ENCODE results near the gene IQCH. TPM values are rescaled to one million over a fixed set of nuclear protein-coding genes. Genes with fewer than 3 reads are reported as not detected.

IQCH gene
- total and polyA plus RNA-seq, 2 of the 4 experiments (the other 2 are of a cell fraction), result 0.60 to 2.5 TPM

DNA sequence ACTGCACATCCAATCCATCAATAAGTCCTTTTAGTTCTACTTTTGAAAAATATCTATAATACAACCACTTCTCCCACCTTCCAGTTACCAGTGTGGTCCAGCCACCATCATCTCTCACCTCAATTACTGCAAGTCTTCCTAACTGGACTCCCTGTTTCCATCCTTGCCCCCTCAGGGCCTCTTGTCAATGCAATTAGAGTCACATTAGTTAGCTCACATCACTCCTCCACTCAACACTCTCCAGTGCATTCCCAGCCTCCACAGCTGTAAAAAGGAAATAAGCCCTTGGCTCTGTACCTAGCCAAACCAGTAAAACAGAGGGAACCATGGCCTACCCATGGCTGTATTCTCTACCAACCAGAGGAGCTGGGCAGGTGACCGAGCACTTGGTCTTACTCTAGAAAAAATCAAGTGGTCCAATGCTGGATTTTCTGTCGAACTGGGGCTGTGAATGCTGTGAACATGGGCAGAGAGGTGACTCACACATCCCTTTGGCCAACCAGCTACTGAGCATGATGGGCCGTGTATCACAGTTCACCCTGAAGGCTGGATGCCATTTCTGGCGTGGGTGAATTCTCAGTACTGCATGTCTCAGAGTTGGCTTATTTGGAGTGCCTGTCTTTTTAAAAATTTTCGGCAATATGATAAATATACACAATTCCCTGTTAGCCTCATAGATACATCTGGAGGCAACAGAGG is 203.9 kb downstream of the IQCH start:
- H2AK9ac ChIP-seq (replicated peaks; ENCODE audit: low read depth, low read length, poor library complexity), result no peak overlapping the region
- no peak overlapping the region for H4K8ac ChIP-seq (ENCODE audit: low read depth in 2 of 2, low read length in 2 of 2)
- H3K23ac ChIP-seq (ENCODE audit: low read depth, low read length), result no peak overlapping the region
- H3K4me2 ChIP-seq (ENCODE audit: low read depth, low read length), result no peak overlapping the region
- H3K9me1 ChIP-seq (ENCODE audit: insufficient read depth, low read length), result no peaks in the 10 kb centered on the region
- no peak overlapping the region for H3K14ac ChIP-seq (replicated peaks; ENCODE audit: low read depth, low read length)
- no peak overlapping the region for H2BK15ac ChIP-seq (ENCODE audit: low read depth, low read length)
- no peak overlapping the region for H3K56ac ChIP-seq (ENCODE audit: extremely low read depth, insufficient read depth, low read length)
- H3K4me3 ChIP-seq (ENCODE audit: insufficient read depth, low read depth, low read length), result no peak overlapping the region
- H4K20me1 ChIP-seq (ENCODE audit: insufficient read depth, low read length), result no peaks in the 10 kb centered on the region
- H4K5ac ChIP-seq (ENCODE audit: low read depth, low read length), result no peak overlapping the region
- H3K79me1 ChIP-seq (ENCODE audit: low read depth in 1 of 2, low read length in 2 of 2), result no peaks in the 10 kb centered on the region
- CTCF ChIA-PET, result interaction anchor here (2.0 kb wide), 1 partner anchor 378 kb away, joined by 7 read pairs; no protein-coding TSS in a partner anchor
- no peak overlapping the region for H3K18ac ChIP-seq (ENCODE audit: low read depth, low read length)
- H3K27me3 ChIP-seq (ENCODE audit: control insufficient read depth, insufficient read depth, low read length), result peaks cover 15% of the 10 kb centered on the region
- no peak overlapping the region for H2AK5ac ChIP-seq (ENCODE audit: low read depth, low read length)
- DNase-seq (peak; percentile 14), ATAC-seq (ENCODE audit: low read depth) (no peak)
- no TSS peak for BruUV-seq (replicated peaks)
- no peak overlapping the region for H2BK20ac ChIP-seq (ENCODE audit: low read depth, low read length)
- in situ Hi-C loops (cut with MboI; ENCODE audit: low sequenced_read_pairs) (loop anchor here (5.0 kb wide), 1 partner anchor 379 kb away; no protein-coding TSS in a partner anchor), intact Hi-C loops (cut with micrococcal nuclease) (no loop called here), dilution Hi-C loops (cut with HindIII; ENCODE audit: low sequenced_read_pairs, unreplicated experiment) (no loop called here)
- no peak overlapping the region for H4K91ac ChIP-seq (ENCODE audit: insufficient read depth, low read depth, low read length)
- H3K4me1 ChIP-seq (ENCODE audit: control insufficient read depth, insufficient read depth, low read length), result no peaks in the 10 kb centered on the region
- WGBS, 2 experiments (ENCODE audit: extremely low coverage in 2 of 2, insufficient read length in 1 of 2), result 88% methylated on average over 2 of the region's 5 CpGs; no CpG with 5 or more reads in 1 of the 2 experiments
- POLR2A ChIA-PET (ENCODE audit: unreplicated experiment), result interaction anchor here (0.5 kb wide), 2 partner anchors 10 to 383 kb away, joined by 3 to 14 read pairs; no protein-coding TSS in a partner anchor
- no peaks in the 10 kb centered on the region for H3K36me3 ChIP-seq (ENCODE audit: control insufficient read depth, insufficient read depth, low read length)
- H3K9me3 ChIP-seq (ENCODE audit: control insufficient read depth, insufficient read depth, low read length), result no peaks in the 10 kb centered on the region
- H2AFZ ChIP-seq (replicated peaks; ENCODE audit: low read length, poor library complexity), result peak overlapping the region; percentile 8
- H2BK120ac ChIP-seq (ENCODE audit: low read depth, low read length), result no peak overlapping the region
- H3K4ac ChIP-seq (ENCODE audit: low read depth, low read length), result no peak overlapping the region
- no peak overlapping the region for H3K9ac ChIP-seq (ENCODE audit: low read depth, low read length)
- no peak overlapping the region for H3K27ac ChIP-seq (ENCODE audit: insufficient read depth, low read length)
- no peak overlapping the region for H2BK5ac ChIP-seq (ENCODE audit: low read depth, low read length, poor library complexity, severe bottlenecking)
- TF ChIP-seq NFE2L2 (IDR thresholded peaks at IDR 0.05; ENCODE audit: low read depth, low read length) (no peak), MAZ (IDR thresholded peaks at IDR 0.05; ENCODE audit: borderline replicate concordance, low read depth, low read length) (no peak), BHLHE40 (IDR thresholded peaks at IDR 0.05; ENCODE audit: low read depth, low read length) (no peak), RAD21 (IDR thresholded peaks at IDR 0.05; ENCODE audit: low read length) (no peak), POLR2A (IDR thresholded peaks at IDR 0.05; ENCODE audit: low read depth, low read length) (no peak), SMC3 (IDR thresholded peaks at IDR 0.05; ENCODE audit: low read depth, low read length) (no peak), MXI1 (IDR thresholded peaks at IDR 0.05; ENCODE audit: borderline replicate concordance, low read depth, low read length) (no peak), RFX5 (IDR thresholded peaks at IDR 0.05; ENCODE audit: low read depth, low read length) (no peak), CEBPB (IDR thresholded peaks at IDR 0.05; ENCODE audit: low read depth, low read length) (no peak), RCOR1 (IDR thresholded peaks at IDR 0.05; ENCODE audit: insufficient replicate concordance, low read length) (no peak), FOS (IDR thresholded peaks at IDR 0.05; ENCODE audit: low read depth, low read length) (no peak), MAFK (IDR thresholded peaks at IDR 0.05; ENCODE audit: low read depth, low read length) (no peak)
- TF ChIP-seq, protein P1, sequence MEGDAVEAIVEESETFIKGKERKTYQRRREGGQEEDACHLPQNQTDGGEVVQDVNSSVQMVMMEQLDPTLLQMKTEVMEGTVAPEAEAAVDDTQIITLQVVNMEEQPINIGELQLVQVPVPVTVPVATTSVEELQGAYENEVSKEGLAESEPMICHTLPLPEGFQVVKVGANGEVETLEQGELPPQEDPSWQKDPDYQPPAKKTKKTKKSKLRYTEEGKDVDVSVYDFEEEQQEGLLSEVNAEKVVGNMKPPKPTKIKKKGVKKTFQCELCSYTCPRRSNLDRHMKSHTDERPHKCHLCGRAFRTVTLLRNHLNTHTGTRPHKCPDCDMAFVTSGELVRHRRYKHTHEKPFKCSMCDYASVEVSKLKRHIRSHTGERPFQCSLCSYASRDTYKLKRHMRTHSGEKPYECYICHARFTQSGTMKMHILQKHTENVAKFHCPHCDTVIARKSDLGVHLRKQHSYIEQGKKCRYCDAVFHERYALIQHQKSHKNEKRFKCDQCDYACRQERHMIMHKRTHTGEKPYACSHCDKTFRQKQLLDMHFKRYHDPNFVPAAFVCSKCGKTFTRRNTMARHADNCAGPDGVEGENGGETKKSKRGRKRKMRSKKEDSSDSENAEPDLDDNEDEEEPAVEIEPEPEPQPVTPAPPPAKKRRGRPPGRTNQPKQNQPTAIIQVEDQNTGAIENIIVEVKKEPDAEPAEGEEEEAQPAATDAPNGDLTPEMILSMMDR (conservative IDR thresholded peaks at IDR 0.05; ENCODE audit: low read depth, low read length), result no peak
- TF ChIP-seq, protein P2, sequence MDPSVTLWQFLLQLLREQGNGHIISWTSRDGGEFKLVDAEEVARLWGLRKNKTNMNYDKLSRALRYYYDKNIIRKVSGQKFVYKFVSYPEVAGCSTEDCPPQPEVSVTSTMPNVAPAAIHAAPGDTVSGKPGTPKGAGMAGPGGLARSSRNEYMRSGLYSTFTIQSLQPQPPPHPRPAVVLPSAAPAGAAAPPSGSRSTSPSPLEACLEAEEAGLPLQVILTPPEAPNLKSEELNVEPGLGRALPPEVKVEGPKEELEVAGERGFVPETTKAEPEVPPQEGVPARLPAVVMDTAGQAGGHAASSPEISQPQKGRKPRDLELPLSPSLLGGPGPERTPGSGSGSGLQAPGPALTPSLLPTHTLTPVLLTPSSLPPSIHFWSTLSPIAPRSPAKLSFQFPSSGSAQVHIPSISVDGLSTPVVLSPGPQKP (IDR thresholded peaks at IDR 0.05; ENCODE audit: borderline replicate concordance, low read depth, low read length), result no peak
- TF ChIP-seq, protein P3, sequence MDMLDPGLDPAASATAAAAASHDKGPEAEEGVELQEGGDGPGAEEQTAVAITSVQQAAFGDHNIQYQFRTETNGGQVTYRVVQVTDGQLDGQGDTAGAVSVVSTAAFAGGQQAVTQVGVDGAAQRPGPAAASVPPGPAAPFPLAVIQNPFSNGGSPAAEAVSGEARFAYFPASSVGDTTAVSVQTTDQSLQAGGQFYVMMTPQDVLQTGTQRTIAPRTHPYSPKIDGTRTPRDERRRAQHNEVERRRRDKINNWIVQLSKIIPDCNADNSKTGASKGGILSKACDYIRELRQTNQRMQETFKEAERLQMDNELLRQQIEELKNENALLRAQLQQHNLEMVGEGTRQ (IDR thresholded peaks at IDR 0.05; ENCODE audit: low read depth, low read length), result no peak
